HG02763 (cell line): Measurements from ENCODE around the gene PAGE1.
A peak's percentile ranks its signal among the peaks of the same experiment; 100 is the strongest.
"Not testable (repeated sequence)": the region's sequence is repeated elsewhere in the genome, so short reads cannot be mapped to it uniquely, and the experiment has no call there.

Source experiments
- ATAC-seq: cut with Tn5 transposase; IDR thresholded peaks from one replicate; pipeline ENCODE4 v1.9.1; 2021; ENCODE audit warnings: mild to moderate bottlenecking, moderate library complexity; ENCODE audit not compliant: unreplicated experiment

The PAGE1 gene

GRCh38 chrX:49695276-49696180 lies at the start of gene PAGE1:
Gene PAGE1, minus strand, starts transcription at chrX:49695984. Its CDS starts 1,214 bp downstream, at chrX:49694770.
- no peak for ATAC-seq

GRCh38 chrX:49741501-49741900 lies 45.7 kb upstream of the PAGE1 start:
- not testable (repeated sequence) for ATAC-seq

- no peak for ATAC-seq
Observed at GRCh38 chrX:49727847-49728246, 32.1 kb upstream of the PAGE1 start.

- no peak for ATAC-seq
Observed at GRCh38 chrX:49726966-49727365, 31.2 kb upstream of the PAGE1 start.

- ATAC-seq, result no peak
Observed at GRCh38 chrX:49725923-49726904, 30.4 kb upstream of the PAGE1 start.

- ATAC-seq, result no peak
Observed at GRCh38 chrX:49725401-49725800, 29.6 kb upstream of the PAGE1 start.

- ATAC-seq, result not testable (repeated sequence)
Observed at GRCh38 chrX:49720106-49720505, 24.3 kb upstream of the PAGE1 start.

- no peak for ATAC-seq
Observed at GRCh38 chrX:49712577-49712976, 16.8 kb upstream of the PAGE1 start.

- no peak for ATAC-seq
Observed at GRCh38 chrX:49710744-49711319, 15.0 kb upstream of the PAGE1 start.

GRCh38 chrX:49704691-49705404 lies 9.1 kb upstream of the PAGE1 start:
- no peak for ATAC-seq

- no peak for ATAC-seq
Observed at GRCh38 chrX:49701933-49702332, 6.1 kb upstream of the PAGE1 start.

- ATAC-seq, result no peak
Observed at GRCh38 chrX:49701323-49701722, 5.5 kb upstream of the PAGE1 start.

GRCh38 chrX:49675075-49675719 lies 20.6 kb downstream of the PAGE1 start:
- no peak for ATAC-seq

GRCh38 chrX:49673394-49673793 lies 22.4 kb downstream of the PAGE1 start:
- no peak for ATAC-seq

- ATAC-seq, result no peak
Observed at GRCh38 chrX:49664824-49665223, 31.0 kb downstream of the PAGE1 start.

GRCh38 chrX:49661881-49662280 lies 33.9 kb downstream of the PAGE1 start:
- no peak for ATAC-seq

- ATAC-seq, result no peak
Observed at GRCh38 chrX:49659771-49660170, 36.0 kb downstream of the PAGE1 start.

GRCh38 chrX:49656533-49656932 lies 39.3 kb downstream of the PAGE1 start:
- ATAC-seq, result peak; percentile 60

GRCh38 chrX:49644991-49645637 lies 50.7 kb downstream of the PAGE1 start:
- no peak for ATAC-seq
